GM10266 (cell line): ENCODE results near the gene KLHDC4.

Experiments
- DNase-seq: peaks from one replicate; pipeline ENCODE4 v3.0.0; 2012; ENCODE audit errors: extremely low spot score
- CTCF ChIP-seq: IDR thresholded peaks from 2 replicates; pipeline ENCODE4 v1.5.1; 2012; ENCODE audit warnings: mild to moderate bottlenecking, low read depth; ENCODE audit not compliant: control insufficient read depth, insufficient read depth; ENCODE audit errors: missing control alignments

Gene KLHDC4

GRCh38 chr16:87747626-87748414 is 18.0 kb downstream of the KLHDC4 start:
- no peak for TF ChIP-seq CTCF
- DNase-seq: no peak

GRCh38 chr16:87746178-87746577 is 19.6 kb downstream of the KLHDC4 start:
- no peak for TF ChIP-seq CTCF
- no peak for DNase-seq

GRCh38 chr16:87744750-87745514 is 20.9 kb downstream of the KLHDC4 start:
- TF ChIP-seq CTCF: no peak
- no peak for DNase-seq

- TF ChIP-seq CTCF: no peak
Observed at GRCh38 chr16:87742781-87743490, 22.9 kb downstream of the KLHDC4 start.

GRCh38 chr16:87741700-87742415 is 23.9 kb downstream of the KLHDC4 start:
- DNase-seq: no peak
- TF ChIP-seq CTCF: no peak

More at GRCh38 chr16:87742781-87743490, 22.9 kb downstream of the KLHDC4 start:
- no peak for DNase-seq

GRCh38 chr16:87740909-87741424 is 24.8 kb downstream of the KLHDC4 start:
- no peak for DNase-seq
- no peak for TF ChIP-seq CTCF
